Dermis microvascular lymphatic vessel endothelial cell (primary cell): ENCODE results near the gene TBX1. TPM values are rescaled to one million over a fixed set of nuclear protein-coding genes. Genes with fewer than 3 reads are reported as not detected.

ENCODE experiments used
- DNase-seq, 2 donors: peaks; one replicate each; pipeline versions ENCODE4 v3.0.0 to v3.0.0-alpha.2; 2010; ENCODE audit warnings: low read depth in 2 of 2
- total RNA-seq: library from RNA; depleted of rRNA; stranded (reverse); fragments of >200 nt; gene quantifications from 2 replicates; pipeline ENCODE4 v1.2.1, GENCODE V29; 2014

TBX1 gene
- total RNA-seq = 30.4 and 62.8 TPM in 2 replicates

DNA sequence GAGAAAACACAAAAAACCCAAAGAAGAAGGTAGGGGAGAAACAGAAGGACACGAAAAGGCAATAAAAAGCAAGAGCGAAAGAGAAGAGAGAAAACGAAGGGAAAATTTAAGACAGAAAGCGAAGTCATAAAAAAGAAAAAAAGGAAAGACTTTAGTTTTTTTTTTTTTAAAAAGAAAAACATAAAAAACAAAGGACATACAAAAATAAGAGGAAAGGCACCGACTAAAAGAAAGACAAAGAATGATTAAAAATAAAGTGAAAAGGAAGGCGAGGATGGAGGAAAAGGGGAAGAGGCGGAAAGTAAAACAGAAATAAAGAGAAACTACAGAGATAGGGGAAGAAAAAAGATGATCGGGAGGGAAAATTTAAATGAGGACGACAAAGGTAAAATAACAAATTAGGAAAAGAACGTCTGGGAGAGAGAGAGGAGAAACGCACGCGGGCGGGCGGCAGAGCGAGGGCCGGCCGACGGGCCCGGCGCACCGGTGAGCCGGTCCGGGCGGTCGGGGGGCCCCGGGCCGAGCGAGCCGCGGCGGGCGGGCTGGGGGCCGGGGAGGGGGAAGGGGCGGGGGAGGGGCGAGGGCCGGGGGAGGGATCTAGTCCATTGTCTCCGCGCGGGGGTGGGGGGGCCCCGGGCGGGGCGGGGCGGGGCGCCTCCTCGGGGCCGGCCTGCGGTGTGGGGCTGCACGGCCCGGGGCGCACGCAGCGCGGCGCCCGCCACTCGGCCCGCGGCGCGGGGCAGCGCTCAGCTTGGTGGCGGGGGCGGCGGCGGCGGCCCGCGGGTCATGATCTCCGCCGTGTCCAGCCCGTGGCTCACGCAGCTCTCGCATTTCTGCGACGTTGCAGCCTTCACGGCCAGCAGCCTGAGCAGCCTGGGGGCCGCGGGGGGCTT, at the start of gene TBX1:
Gene TBX1 (plus strand): TSS at position 721 of the 893 bp plus-strand sequence. CDS start 66 bp downstream, at position 787.
- DNase-seq = peak in 1 of 2 donors; percentile 59

DNA sequence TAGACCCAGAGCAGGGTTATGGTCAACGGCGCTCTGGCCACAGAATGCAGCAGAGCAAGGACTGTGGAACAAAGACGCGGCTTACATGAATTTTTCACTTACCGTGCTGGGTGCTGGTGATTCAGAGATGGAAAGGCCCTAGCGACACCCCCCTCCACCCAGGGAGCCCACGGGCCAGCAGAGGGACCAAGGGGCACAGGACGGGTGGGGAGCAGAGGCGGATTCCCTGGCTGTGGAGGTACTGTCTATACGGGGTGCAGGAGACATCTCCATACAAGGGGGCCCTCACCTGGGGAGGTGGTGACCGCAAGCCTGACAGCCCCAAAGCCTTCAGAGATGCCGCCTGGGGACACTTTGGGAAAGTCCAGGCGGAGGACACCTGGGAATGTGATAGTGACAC, 47.3 kb upstream of the TBX1 start:
- DNase-seq = no peak

DNA sequence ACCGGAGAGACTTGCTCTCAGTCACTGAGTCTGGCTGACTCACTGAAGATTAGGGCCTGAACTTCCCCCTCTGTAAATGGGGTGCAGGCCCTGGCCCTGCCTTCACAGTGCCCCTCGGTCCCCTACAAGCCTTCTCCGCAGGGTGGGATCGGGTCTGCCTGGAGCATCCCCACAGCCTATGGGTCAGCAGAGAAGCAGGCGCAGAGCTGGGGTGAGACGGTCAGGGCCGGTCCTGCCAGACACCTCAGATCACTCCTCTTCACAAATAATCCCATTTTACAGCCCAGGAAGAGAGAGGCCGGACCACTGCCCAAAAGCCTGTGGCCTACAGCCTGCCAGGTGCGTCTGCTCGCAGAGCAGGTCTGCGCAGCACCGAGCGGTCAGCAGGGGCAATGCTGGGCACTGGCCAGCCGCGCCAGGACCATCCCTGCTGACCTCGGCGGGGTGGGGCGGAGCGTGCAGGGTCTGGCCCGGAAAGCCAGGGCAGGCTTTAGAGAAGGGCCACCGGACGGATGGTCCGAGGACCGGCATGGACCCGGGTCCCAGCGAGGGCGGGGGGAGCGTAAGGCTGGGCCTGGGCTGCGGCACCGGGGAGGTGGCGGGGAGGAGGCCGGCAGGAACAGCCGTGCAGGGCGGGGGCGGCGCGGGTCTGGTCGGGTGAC, 46.8 kb upstream of the TBX1 start:
- peak in 1 of 2 donors; percentile 39 for DNase-seq

DNA sequence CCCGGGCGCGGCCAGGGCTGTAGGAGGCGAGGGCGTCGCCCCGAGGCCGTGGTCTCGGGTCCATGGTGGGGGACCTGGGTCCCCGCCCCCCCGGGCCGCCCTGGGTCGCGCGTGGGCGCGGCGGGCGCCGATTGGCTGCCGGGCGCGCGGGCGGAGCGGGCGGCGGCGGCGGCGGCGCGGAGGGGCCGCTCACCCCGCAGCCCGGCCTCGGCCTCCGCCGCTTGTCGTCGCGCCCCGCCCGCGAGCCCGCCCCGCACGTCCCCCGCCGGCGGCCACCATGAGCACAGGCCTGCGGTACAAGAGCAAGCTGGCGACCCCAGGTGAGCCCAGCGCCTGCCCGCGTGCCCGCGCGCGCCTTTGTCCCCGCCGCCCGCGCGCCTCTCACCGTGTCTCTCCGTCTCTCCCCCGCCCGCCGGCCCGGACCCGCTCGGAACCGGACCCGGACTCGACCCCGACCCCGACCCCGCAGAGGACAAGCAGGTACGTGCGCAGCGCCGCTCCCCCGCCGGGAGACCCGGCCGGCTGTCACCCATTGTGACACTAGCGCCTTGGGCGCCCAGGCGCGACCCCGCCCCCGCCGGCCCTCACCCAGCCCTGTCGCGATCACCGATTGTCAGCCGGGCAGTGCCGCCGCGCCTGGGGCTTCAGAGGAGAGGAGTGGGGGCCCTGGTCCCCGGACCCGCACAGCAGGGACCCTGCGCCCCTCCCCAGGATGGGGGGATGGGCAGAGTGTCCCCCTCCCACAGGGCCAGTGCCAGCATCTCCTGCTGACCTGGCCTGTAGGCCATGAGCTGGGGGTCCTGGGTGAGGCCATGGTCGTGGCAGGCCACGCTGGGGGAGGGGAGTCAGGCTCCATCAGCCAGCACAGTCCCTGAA, 46.0 kb upstream of the TBX1 start, which contains the start of gene SEPTIN5:
Gene SEPTIN5 (plus strand): TSS at position 192 of the 876 bp plus-strand sequence. CDS start 86 bp downstream, at position 278.
- peak in 1 of 2 donors; percentile 24 for DNase-seq

DNA sequence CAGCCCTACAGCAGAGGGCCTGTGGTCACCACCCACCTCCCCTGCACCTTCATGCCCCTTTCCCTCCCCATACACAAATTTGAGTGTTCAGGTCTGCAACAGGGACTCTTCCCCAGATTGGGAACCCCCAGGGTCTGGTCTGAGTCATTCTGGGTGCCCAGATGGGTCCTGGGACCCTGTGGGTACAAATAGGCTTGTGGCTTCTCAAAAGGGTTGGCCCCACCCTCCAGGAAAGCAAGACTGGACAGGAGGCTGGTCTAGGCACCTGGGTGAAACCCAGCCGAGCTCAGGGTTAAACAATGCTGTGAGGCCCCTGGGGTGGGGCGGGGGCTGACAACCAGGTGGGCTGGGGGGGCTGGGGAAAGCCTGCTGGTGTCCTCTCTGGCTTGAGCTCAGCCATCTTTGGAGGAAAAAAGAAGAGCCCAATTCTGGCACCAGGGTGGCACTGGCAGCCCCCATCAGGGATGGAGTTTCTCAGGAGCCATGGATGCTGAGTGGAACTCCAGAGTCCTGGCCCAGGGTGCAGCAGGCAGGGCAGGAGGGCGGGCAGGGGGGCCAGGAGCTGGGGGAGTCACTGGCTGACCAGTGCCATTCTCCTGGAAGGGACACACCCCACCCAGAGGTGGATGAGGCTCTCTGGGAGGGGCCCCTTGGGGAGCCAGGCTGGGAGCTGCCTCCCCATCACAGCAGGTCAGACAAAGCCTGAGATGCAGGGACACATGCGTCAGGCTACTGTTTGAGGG, 45.2 kb upstream of the TBX1 start:
- no peak for DNase-seq

DNA sequence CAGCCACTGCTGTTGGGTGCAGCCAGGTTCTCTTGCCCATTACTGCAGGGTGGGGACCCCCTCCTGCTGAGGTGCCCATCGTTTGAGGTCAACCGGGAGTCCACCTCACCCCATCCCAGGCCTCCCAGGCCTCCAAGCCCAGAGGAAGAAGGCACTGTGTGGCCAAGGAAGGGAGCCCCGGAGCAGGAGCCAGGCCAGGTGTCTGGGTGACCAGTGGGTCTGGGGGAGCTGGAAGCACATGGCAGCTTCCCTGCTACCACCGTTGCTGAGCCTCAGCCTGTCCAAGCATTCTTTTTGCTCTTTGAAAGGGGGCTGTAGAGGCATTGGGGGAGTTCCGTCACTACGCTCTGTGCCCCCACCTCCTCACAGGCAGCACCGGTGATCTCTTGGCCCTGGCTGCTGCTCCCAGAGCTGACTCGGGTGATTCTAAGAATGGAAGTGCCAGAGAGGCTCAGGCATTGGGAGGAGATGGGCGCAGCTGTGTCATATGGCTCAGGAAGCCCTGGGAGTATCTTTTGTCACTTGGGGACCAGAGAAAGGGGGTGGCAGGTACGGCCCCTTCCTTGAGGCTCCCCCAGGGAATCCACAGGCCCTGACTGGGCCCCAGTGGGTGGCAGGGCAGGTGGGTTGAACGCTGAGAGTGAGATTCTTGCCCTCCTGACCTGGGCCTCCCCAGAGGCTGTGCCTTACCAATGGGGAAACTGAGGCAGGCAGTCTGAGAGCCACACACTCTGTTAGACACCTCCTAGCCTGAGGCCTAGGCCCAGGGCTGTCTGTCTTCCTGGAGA, 44.3 kb upstream of the TBX1 start:
- no peak for DNase-seq

DNA sequence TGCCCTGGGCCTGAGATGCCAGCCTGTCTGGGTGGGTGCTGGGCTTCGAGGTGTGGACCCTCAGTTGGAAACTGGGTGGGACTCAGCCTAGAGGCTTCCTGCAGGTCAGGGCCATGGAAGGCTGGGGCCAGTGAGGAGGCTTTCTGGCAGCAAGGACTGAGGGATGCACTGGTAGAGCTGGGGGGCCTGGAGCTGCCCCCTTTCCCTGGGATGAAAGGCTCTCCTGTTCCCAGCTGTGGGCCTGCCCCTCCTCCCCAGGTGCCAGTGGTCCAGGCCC, 43.8 kb upstream of the TBX1 start:
- no peak for DNase-seq

DNA sequence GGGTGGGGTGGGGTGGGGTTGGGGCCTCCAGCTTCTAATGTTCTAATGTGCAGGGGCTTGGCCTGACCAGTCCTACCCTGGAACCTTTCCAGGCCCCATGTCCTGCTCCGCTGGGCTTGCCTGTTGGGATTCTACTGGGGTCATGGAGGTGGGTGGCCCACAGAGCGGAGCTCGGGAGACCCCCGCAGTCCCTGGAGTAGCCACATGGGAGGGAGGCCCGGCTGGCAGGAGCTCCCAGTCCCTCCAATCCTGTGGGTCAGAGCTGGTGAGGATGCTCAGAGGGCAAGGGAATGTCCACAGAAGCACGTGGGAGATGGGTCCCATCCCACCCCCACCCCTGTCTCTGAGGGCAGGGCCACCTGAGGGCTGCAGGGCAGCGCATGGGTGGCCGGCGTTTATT, 43.4 kb upstream of the TBX1 start:
- DNase-seq = no peak

DNA sequence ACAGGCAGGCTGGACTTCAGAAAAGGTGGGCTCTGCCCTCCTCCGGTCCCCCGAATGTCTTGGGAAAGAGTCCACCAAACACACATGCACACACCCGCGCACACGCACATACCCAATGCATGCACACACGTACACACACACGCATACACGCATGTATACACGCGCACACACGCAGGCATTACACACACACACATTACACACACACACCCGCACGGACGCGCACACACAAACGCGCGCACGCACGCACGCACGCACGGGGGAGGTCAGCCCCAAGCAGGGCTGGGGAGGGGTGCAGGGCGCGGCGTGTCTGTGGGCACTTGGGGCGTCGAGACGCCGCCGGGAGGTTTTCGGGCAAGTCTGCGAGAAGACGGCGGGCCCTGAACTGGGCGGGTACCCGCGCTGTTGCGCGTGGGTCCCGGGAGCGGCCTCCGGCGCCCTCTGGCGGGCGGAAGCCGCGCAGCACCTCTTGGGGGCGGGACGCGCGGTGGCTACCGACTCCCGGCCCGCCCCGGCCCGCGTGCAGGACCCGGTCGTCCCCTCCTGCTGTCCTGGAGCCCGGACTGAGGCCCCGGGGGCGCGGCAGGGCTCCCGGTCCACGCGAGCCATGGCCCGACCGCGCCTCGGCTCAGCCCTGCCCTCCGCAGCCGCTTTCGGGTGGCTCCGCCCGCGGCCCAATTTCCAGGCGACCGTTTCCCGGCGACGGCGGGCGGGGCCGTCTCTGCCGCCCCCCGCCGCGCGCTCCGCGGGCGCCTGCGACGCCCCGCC, 42.7 kb upstream of the TBX1 start:
- DNase-seq = peak; percentile 27 to 66

DNA sequence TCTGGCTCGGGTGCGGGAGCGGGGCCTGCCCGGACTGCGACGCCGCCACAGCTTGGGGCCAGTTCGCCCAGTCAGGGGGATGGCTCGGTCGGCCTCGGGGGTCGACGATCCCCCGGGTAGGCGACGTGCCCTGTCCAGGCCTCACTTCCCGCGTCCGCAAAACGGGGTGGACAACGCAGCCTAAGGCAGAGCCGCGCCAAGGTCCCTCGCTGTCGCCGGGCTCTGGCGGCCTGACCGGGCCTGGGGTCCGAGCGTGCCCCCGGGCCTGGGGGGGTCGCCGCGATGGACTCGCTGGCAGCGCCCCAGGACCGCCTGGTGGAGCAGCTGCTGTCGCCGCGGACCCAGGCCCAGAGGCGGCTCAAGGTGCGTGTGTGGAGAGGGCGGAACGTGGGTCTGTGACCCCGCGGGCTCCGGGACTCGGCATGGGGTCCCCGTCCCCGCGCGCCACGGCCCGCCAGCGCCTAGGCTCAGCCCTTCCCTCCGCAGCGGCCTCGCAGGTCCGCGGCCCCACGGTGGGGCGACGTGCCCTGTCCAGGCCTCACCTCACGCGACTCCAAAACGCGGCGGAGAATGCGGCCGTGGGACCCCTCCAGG, 42.0 kb upstream of the TBX1 start:
- no peak for DNase-seq

DNA sequence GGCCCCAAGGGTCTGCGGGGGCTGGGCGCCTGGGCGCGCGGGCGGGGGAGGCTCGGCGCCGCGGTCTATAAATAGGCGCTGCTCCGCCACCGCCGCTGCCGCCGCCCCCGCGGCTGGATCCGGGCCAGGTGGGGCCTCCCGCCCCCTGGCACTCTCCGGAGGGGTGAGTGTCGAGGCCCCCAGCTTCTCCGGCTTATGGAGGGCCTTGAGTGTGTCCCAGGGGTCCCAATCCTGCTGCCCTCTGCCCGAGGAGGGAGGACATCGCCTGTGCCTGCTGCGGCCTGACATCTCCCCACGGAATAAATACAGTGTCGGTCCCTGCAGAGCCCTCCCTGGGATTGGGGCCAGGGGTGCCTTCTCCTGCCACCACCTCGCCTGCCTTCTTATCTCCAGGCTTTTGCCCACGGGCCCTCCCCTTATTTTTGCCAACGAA, 41.5 kb upstream of the TBX1 start:
- DNase-seq = peak in 1 of 2 donors; percentile 17

DNA sequence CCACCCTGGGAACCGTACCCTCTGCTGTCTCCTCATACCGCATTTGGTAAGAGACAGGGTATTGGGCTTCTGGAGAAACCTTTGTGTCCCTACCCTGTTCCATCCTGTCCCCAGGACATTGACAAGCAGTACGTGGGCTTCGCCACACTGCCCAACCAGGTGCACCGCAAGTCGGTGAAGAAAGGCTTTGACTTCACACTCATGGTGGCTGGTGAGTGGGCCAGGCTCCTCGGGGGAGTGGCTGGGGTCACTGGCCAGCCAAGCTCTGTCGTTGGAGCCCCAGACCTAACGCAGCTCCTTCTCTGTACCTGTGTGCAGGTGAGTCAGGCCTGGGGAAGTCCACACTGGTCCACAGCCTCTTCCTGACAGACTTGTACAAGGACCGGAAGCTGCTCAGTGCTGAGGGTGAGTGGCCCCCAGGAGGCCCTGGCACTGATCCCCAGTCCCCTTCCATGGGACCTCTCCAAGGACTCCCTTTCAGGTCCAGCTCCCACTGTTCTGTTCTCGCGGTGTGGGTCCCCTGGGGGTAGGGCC, 41.0 kb upstream of the TBX1 start:
- DNase-seq = no peak

DNA sequence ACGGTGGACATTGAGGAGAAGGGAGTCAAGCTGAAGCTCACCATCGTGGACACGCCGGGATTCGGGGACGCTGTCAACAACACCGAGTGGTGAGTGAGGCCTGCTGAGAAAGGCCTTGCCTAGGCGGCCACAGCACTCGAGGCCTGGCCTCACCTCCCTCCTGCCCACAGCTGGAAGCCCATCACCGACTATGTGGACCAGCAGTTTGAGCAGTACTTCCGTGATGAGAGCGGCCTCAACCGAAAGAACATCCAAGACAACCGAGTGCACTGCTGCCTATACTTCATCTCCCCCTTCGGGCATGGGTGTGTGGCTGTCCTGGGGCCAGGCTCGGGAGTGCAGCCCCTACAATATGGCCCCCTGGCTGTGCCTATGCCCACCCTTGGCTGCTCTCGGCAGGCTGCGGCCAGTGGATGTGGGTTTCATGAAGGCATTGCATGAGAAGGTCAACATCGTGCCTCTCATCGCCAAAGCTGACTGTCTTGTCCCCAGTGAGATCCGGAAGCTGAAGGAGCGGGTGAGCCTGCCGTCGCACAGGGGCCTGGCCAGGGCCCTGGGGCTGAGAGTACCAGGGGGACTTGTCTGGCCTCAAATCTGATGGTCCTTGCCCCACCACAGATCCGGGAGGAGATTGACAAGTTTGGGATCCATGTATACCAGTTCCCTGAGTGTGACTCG, 40.3 kb upstream of the TBX1 start:
- DNase-seq = no peak

DNA sequence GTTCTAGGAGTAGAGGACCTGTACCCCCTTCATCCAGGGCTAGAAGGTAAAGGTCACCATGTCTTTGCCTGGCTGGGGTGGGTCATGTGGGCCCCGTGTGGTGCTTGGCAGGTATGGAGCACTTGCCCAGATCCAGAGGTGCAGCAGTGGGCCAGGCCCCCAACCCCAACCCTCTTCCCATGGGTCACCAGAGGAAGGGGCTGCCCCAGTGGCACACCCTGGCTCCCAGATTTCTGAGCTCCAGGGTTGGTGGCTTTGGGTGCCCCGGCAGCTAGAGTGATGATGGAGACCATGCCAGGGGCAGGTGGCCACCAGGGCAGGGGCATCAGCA, 39.6 kb upstream of the TBX1 start:
- DNase-seq = no peak

DNA sequence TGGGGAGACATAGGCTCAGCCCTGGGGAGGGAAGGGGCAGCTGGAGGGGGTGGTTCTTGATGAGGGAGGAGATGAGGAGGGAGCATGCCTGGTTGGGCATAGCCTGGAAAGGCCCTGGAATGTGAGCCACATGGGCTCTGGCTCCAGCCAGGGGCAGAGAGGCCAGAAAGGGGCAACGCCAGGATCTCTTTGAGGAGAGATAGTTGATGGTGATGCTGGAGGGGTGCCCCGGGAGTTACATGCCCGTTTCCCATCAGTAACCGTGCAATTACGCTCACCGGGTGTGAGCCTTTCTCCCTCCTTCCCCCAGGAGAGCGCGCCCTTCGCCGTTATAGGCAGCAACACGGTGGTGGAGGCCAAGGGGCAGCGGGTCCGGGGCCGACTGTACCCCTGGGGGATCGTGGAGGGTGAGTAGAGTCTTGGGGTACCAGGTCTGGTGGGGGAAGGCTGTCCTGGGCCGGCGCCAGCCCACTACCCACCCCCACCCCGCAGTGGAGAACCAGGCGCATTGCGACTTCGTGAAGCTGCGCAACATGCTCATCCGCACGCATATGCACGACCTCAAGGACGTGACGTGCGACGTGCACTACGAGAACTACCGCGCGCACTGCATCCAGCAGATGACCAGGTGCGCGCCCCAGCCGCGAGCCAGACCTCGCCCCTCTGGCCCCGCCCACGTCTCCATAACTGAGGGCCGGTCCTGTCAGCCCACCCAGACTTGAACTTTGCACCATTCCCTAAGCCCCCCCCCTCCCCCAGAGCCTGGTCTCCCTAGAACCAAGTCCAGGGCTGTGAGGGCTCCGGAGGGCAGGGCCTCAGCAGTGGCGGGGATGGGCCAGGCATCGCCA, 39.0 kb upstream of the TBX1 start:
- DNase-seq = no peak

DNA sequence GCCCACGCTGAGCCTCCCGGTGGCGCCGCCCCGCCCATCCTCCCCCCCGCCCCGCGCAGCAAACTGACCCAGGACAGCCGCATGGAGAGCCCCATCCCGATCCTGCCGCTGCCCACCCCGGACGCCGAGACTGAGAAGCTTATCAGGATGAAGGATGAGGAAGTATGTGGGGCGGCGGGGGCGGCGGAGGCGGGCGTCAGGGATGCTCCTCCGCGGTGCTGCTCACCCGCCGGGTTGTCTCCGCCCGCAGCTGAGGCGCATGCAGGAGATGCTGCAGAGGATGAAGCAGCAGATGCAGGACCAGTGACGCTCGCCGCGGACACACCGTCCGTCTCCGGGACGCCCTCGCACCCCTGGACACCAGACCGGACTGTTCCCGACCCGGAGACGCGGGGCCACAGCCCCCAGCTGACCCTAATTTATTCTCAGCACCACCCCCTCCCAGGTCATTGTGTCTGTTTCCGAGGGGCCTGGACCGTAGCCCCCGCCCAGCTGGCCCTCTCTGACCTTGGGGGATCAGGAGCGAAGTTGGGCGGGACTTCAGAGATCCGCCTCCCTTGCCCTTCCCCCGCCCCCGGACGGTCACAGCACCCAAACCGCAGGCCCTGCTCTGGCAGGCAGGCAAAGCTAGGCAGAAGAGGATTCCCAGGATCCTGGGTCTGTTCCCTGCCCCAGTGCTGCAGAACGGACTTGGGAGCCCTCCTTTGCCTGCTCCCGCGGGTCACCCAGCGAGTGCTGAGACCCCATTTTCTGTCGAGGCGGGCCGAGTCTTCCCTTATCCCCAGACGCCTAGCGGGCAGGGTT, 38.2 kb upstream of the TBX1 start:
- no peak for DNase-seq

DNA sequence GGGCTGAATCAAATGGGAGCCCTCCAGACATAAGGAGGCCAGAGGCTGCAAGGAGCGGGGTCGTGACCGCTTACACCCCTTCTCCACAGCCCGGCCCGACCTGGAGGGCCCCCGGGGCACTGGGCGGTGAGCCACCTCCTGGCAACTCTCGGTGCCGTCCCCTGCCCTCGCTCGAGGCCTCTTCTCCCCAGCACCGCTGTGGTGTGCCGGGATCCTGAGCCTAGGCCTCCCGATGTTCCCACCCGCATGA, 37.7 kb upstream of the TBX1 start:
- no peak for DNase-seq
